Measurements from ENCODE around the gene SYDE1.

GRCh38 chr19:15113245-15114152 lies 6.3 kb downstream of the SYDE1 start:
- TF ChIP-seq CTCF (conservative IDR thresholded peaks at IDR 0.05 in 1 of 2, IDR thresholded peaks at IDR 0.05 in 1 of 2; ENCODE audit: extremely low read depth in 1 of 2, insufficient read depth in 1 of 2, low read depth in 1 of 2, low read length in 2 of 2) (no peak), EZH2 (IDR thresholded peaks at IDR 0.05; ENCODE audit: borderline replicate concordance, low read length) (no peak)

Measured in mammary epithelial cell (primary cell).